Retinal pigment epithelial cell (primary cell): ENCODE measurements around the gene SRD5A2.

Experiments
- DNase-seq: peaks from one replicate; pipeline ENCODE4 v3.0.0-alpha.2; 2010; ENCODE audit warnings: low read depth
- H3K4me3 ChIP-seq: 2 replicates; pipeline ENCODE4 v1.5.1; 2011; ENCODE audit warnings: mild to moderate bottlenecking, low read length, control low read depth, moderate library complexity
- CTCF ChIP-seq: conservative IDR thresholded peaks from 2 replicates; pipeline ENCODE4 v1.5.1; 2011; ENCODE audit warnings: low read depth, low read length, control low read depth, inconsistent platforms

The SRD5A2 gene

GRCh38 chr2:31578316-31578715, 2.4 kb downstream of the SRD5A2 start:
- TF ChIP-seq CTCF = no peak
- no peak for DNase-seq
- no peak overlapping the region for H3K4me3 ChIP-seq

- no peak for TF ChIP-seq CTCF
- no peak for DNase-seq
These were observed 3.6 kb downstream of the SRD5A2 start for GRCh38 chr2:31577143-31577542.

GRCh38 chr2:31568585-31569201, 12.0 kb downstream of the SRD5A2 start:
- no peak for DNase-seq
- H3K4me3 ChIP-seq = no peak overlapping the region
- no peak for TF ChIP-seq CTCF

More at GRCh38 chr2:31577143-31577542, 3.6 kb downstream of the SRD5A2 start:
- H3K4me3 ChIP-seq = no peak overlapping the region

- DNase-seq = no peak
- no peak for TF ChIP-seq CTCF
- no peak overlapping the region for H3K4me3 ChIP-seq
These were observed 13.1 kb downstream of the SRD5A2 start for GRCh38 chr2:31567679-31568078.

GRCh38 chr2:31563273-31563839, 17.4 kb downstream of the SRD5A2 start:
- no peak for TF ChIP-seq CTCF
- no peak for DNase-seq
- H3K4me3 ChIP-seq = no peak overlapping the region

GRCh38 chr2:31561823-31562222, 18.9 kb downstream of the SRD5A2 start:
- no peak overlapping the region for H3K4me3 ChIP-seq
- no peak for TF ChIP-seq CTCF
- DNase-seq = no peak
